Mucosa of stomach (tissue), 1 donor: Measurements from ENCODE around the gene SMPX.

Source experiments
- H3K27me3 ChIP-seq: one replicate; pipeline ENCODE4 v1.7.0; 2013; ENCODE audit warnings: mild to moderate bottlenecking, low read length; ENCODE audit not compliant: control insufficient read depth, insufficient read depth
- H3K36me3 ChIP-seq: one replicate; pipeline ENCODE4 v1.7.0; 2013; ENCODE audit warnings: low read length; ENCODE audit not compliant: control insufficient read depth, insufficient read depth
- H3K4me1 ChIP-seq: one replicate; pipeline ENCODE4 v1.7.0; 2013; ENCODE audit warnings: mild to moderate bottlenecking, low read length; ENCODE audit not compliant: control insufficient read depth, insufficient read depth
- H3K4me3 ChIP-seq: one replicate; pipeline ENCODE4 v1.7.0; 2013; ENCODE audit warnings: low read length
- H3K9ac ChIP-seq: one replicate; pipeline ENCODE4 v1.7.0; 2013; ENCODE audit warnings: mild to moderate bottlenecking, low read length, moderate library complexity
- H3K9me3 ChIP-seq: one replicate; pipeline ENCODE4 v1.7.0; 2013; ENCODE audit warnings: mild to moderate bottlenecking, low read length, moderate library complexity; ENCODE audit not compliant: control insufficient read depth
- donor health status: Pancreatic carcinoma.

Gene SMPX

DNA sequence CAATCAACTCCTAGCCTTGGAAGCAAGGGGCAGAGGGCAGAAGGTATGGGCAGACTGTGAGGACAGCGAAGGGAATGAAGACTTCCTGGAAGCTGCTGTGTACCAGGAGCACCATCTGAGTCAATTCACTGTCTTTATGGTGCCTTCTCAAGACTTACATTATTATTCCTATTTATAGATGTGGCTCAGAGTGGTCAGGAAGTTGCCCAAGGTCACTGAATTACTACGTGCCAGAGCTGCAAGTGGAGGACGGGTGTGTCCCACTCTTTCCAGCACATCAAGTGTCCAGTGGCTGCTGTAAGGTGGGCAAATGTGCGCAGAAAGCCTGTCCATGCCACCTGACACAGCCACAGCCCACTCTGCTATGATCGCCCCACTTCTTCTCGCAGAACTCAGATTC lies 32.0 kb downstream of the SMPX start:
- no peaks in the 10 kb centered on the region for H3K9me3 ChIP-seq
- H3K36me3 ChIP-seq, result no peaks in the 10 kb centered on the region
- H3K9ac ChIP-seq, result no peak overlapping the region
- H3K4me1 ChIP-seq, result no peaks in the 10 kb centered on the region
- H3K4me3 ChIP-seq, result no peak overlapping the region
- H3K27me3 ChIP-seq, result no peaks in the 10 kb centered on the region

GRCh38 chrX:21725496-21725895 lies 32.4 kb downstream of the SMPX start:
- Histone ChIP-seq H3K4me1 (no peaks in the 10 kb centered on the region), H3K36me3 (no peaks in the 10 kb centered on the region), H3K9ac (no peak overlapping the region)

GRCh38 chrX:21723814-21724213 lies 34.1 kb downstream of the SMPX start:
- Histone ChIP-seq H3K4me3 (no peak overlapping the region), H3K36me3 (no peaks in the 10 kb centered on the region), H3K9me3 (no peaks in the 10 kb centered on the region), H3K9ac (no peak overlapping the region), H3K27me3 (no peaks in the 10 kb centered on the region), H3K4me1 (no peaks in the 10 kb centered on the region)

More at GRCh38 chrX:21725496-21725895, 32.4 kb downstream of the SMPX start:
- no peaks in the 10 kb centered on the region for H3K27me3 ChIP-seq
- H3K9me3 ChIP-seq, result no peaks in the 10 kb centered on the region
- no peak overlapping the region for H3K4me3 ChIP-seq

GRCh38 chrX:21723084-21723483 lies 34.8 kb downstream of the SMPX start:
- Histone ChIP-seq H3K9ac (no peak overlapping the region), H3K4me1 (no peaks in the 10 kb centered on the region), H3K27me3 (no peaks in the 10 kb centered on the region), H3K9me3 (no peaks in the 10 kb centered on the region), H3K4me3 (no peak overlapping the region), H3K36me3 (no peaks in the 10 kb centered on the region)

GRCh38 chrX:21721195-21721594 lies 36.7 kb downstream of the SMPX start:
- Histone ChIP-seq H3K27me3 (no peaks in the 10 kb centered on the region), H3K9ac (no peak overlapping the region)

GRCh38 chrX:21718575-21718974 lies 39.3 kb downstream of the SMPX start:
- Histone ChIP-seq H3K9me3 (no peaks in the 10 kb centered on the region), H3K27me3 (no peaks in the 10 kb centered on the region), H3K36me3 (no peaks in the 10 kb centered on the region), H3K4me3 (no peak overlapping the region), H3K9ac (no peak overlapping the region), H3K4me1 (no peaks in the 10 kb centered on the region)

More at GRCh38 chrX:21721195-21721594, 36.7 kb downstream of the SMPX start:
- Histone ChIP-seq H3K36me3 (no peaks in the 10 kb centered on the region), H3K9me3 (no peaks in the 10 kb centered on the region), H3K4me1 (no peaks in the 10 kb centered on the region), H3K4me3 (no peak overlapping the region)

DNA sequence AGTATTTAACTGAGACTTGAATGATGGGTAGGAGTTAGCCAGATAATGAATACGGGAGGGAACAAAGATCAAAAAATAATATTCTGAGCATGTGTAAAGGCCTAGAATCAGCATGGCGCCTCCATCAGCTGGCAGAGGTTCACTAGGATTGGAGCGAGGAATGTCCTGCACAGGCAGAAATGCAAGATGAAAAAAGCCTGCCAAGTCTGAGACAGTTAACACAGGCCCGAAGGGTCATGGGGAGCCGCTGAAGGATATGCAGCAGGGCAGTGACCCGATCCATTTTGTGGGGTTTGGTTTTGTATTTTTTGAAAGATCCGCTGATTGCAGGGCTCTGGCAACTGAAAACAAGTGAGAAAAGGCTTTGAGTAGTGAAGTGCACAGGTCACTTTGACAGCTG lies 40.1 kb downstream of the SMPX start:
- Histone ChIP-seq H3K27me3 (no peaks in the 10 kb centered on the region), H3K9ac (no peak overlapping the region), H3K9me3 (no peaks in the 10 kb centered on the region), H3K4me3 (no peak overlapping the region), H3K4me1 (no peaks in the 10 kb centered on the region), H3K36me3 (no peaks in the 10 kb centered on the region)

DNA sequence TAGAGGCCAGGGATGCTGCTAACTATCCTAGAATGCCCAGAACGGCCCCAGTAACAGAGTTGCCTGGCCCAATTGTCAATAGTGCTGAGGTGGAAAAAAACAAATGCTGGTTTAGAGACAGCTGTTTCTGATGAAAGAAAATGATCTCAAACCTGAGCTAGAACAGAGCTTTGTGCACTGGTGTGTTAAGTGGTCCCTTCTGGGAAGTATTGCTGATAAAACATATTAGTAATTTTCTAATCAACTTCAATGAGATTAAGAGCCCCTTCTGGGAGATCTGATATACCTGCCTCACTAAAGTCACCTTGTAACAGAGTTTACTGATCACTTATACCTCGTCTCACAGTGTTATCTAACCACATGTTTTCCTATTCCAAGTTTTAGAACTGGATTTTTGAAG lies 42.1 kb downstream of the SMPX start:
- Histone ChIP-seq H3K36me3 (no peaks in the 10 kb centered on the region), H3K4me3 (no peak overlapping the region), H3K27me3 (no peaks in the 10 kb centered on the region), H3K4me1 (no peaks in the 10 kb centered on the region), H3K9me3 (no peaks in the 10 kb centered on the region), H3K9ac (no peak overlapping the region)

- Histone ChIP-seq H3K9ac (no peak overlapping the region), H3K4me1 (no peaks in the 10 kb centered on the region), H3K9me3 (no peaks in the 10 kb centered on the region), H3K4me3 (no peak overlapping the region), H3K27me3 (no peaks in the 10 kb centered on the region), H3K36me3 (no peaks in the 10 kb centered on the region)
These were observed 42.6 kb downstream of the SMPX start for GRCh38 chrX:21715337-21715736.

DNA sequence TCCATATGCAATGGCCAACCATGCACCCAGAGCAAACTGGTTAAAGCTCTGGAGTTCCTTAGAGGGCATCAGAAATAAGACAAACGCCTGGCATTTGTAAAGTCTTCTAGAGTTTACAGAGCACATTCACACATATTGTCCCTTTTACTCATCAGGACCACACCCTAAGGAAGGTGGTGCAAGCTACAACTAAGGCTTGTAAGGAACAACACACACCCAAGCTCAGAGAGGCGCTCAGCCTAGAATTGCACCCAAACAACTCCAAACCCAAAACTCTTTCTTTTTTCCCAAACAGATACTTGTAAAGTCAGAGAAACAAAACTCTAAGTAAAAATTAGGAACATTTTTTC lies 46.1 kb downstream of the SMPX start:
- Histone ChIP-seq H3K36me3 (no peaks in the 10 kb centered on the region), H3K4me1 (no peaks in the 10 kb centered on the region), H3K9me3 (no peaks in the 10 kb centered on the region), H3K27me3 (no peaks in the 10 kb centered on the region), H3K4me3 (no peak overlapping the region), H3K9ac (no peak overlapping the region)

DNA sequence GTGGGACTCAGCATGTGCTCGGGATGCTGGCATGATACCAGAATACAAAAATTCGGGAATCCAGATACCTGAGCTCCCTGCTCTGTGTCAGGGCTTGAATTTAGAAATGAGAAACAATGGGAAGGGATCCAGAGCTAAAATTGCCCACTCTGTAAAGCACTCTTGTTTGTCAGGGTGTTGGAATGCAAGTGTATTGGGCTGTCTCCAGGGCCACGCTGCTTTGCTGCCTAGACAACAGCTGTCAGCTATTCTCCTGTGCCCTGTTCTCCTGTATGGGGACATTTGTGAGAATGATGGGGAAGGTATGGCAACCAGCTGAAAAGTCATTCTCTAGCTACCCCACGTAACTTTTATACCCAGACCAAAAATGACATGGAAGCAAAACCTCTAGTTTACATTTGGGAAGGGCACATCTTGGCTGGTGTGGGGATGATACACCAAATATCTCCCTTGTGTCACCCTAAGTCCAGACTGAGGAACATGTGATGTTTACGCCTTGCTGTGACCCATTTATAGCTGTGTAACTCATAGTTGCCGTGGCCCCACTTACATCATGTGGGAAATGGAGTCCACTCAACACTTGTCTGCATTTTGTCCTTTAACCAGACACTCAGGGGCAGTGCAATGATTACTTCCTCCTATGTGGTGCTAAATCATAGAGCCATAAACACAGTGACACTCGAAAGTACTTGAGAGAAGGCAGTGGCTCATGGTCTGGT lies 46.6 kb downstream of the SMPX start:
- Histone ChIP-seq H3K9ac (no peak overlapping the region), H3K27me3 (no peaks in the 10 kb centered on the region), H3K36me3 (no peaks in the 10 kb centered on the region), H3K9me3 (no peaks in the 10 kb centered on the region), H3K4me1 (no peaks in the 10 kb centered on the region), H3K4me3 (no peak overlapping the region)

DNA sequence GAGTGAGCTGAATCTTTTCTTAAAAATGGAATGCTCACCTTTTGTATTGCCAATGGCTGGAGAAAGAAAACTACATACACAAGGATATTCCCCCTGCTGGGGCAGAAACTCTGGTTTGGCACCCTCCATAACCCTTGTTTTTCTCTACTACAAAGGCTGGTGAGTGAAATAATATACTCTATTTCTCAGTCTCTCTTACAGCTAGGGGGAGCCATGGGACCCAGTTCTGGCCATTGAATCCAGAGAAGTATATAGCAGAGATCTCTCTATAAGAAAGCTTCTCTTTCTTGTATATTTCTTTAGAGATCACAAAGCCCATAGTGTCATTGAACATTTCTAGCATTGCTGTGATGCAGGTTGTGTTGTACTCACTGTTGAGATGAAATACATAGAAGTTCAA lies 49.8 kb downstream of the SMPX start:
- H3K4me3 ChIP-seq, result no peak overlapping the region
- no peaks in the 10 kb centered on the region for H3K9me3 ChIP-seq
- no peak overlapping the region for H3K9ac ChIP-seq
- H3K4me1 ChIP-seq, result no peaks in the 10 kb centered on the region
- no peaks in the 10 kb centered on the region for H3K27me3 ChIP-seq
- H3K36me3 ChIP-seq, result no peaks in the 10 kb centered on the region

DNA sequence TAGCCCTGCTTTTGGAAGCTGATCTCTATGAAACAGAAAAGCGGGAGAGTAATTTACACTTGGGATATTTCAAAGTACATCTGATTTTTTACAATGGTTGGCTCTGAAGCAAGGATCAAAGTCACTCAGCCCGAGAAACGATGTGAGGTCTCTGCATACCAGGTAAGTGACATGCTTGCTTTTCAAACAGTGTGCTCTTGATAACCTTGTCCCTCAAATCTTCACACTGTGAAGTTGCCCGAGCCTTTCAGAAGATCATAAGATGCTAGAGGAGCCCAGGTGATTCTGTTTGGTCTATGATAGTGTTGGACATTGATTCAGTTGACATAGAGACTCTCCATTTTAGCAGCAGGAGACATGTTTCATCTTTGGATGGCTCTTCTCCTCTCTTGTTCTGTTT lies 52.7 kb downstream of the SMPX start:
- no peaks in the 10 kb centered on the region for H3K27me3 ChIP-seq
- no peaks in the 10 kb centered on the region for H3K4me1 ChIP-seq
- H3K4me3 ChIP-seq, result no peak overlapping the region
- no peaks in the 10 kb centered on the region for H3K9me3 ChIP-seq
- no peaks in the 10 kb centered on the region for H3K36me3 ChIP-seq
- no peak overlapping the region for H3K9ac ChIP-seq
